Endothelial cell of umbilical vein (primary cell): Measurements from ENCODE around the gene STK24. TPM values are rescaled to one million over a fixed set of nuclear protein-coding genes. Genes with fewer than 3 reads are reported as not detected.

ENCODE experiments used
- BruUV-seq: library from RNA; stranded (reverse); fragments of 400-500 nt; replicated peaks from 2 replicates; lab custom pipeline; 2021; lab: Mats Ljungman, UMichigan
- CTCF ChIA-PET: fragments of 300-600, 350-600 bp; sonication (Branson Sonifier 250); formaldehyde crosslinking; loops from one replicate; lab custom pipeline; 2021; ENCODE audit warnings: antibody characterized with exemption, inconsistent platforms; lab: Charles Lee
- POLR2A ChIA-PET: fragments of 300-600, 350-600 bp; sonication (Branson Sonifier 250); formaldehyde crosslinking; loops from one replicate; lab custom pipeline; 2021; ENCODE audit warnings: antibody characterized with exemption, inconsistent platforms; lab: Charles Lee
- DNase-seq: peaks from one replicate; pipeline ENCODE4 v3.0.0-alpha.2; 2011; ENCODE audit warnings: low read depth, low spot score
- FAIRE-seq: peaks from 2 replicates; lab custom pipeline; 2011; peaks lifted over from hg19 to GRCh38; lab: Jason Lieb, UNC
- H2AFZ ChIP-seq: 2 replicates; pipeline ENCODE4 v1.6.0; 2012; ENCODE audit warnings: low read depth, low read length, control low read depth, inconsistent platforms
- H3K27ac ChIP-seq: 2 replicates; pipeline ENCODE4 v1.5.1; 2011; ENCODE audit warnings: low read depth, mild to moderate bottlenecking, control low read depth, low read length, moderate library complexity; ENCODE audit not compliant: insufficient read depth
- H3K27me3 ChIP-seq, 2 experiments: 2 replicates each; pipeline versions ENCODE4 v1.6.0 to v1.6.1; 2011; ENCODE audit warnings: low read length in 2 of 2, mixed read lengths in 1 of 2; ENCODE audit not compliant: control insufficient read depth in 2 of 2, insufficient read depth in 2 of 2
- H3K36me3 ChIP-seq, 2 experiments: 2 replicates in 1 of 2; 3 replicates in 1 of 2; pipeline ENCODE4 v1.5.1; 2011; ENCODE audit warnings: low read length in 2 of 2, mild to moderate bottlenecking in 1 of 2, moderate library complexity in 1 of 2; ENCODE audit not compliant: control insufficient read depth in 2 of 2, insufficient read depth in 2 of 2; ENCODE audit errors: extremely low read depth in 1 of 2
- H3K4me1 ChIP-seq: 3 replicates; pipeline ENCODE4 v1.5.1; 2011; ENCODE audit warnings: mild to moderate bottlenecking, low read length; ENCODE audit not compliant: control insufficient read depth, insufficient read depth; ENCODE audit errors: extremely low read depth
- H3K4me2 ChIP-seq: 2 replicates; pipeline ENCODE4 v1.6.1; 2011; ENCODE audit warnings: low read length, control low read depth, mixed read lengths; ENCODE audit not compliant: insufficient read depth
- H3K4me3 ChIP-seq, 3 experiments: fragments of 200-600 bp in 1 of 3; sonication (generic), shearing (Covaris generic) in 1 of 3; replicated peaks in 1 of 3; 2 replicates each; pipeline ENCODE4 v1.5.1; 2011 to 2016; ENCODE audit warnings: control low read depth in 3 of 3, low read length in 3 of 3, mild to moderate bottlenecking in 2 of 3, inconsistent platforms in 1 of 3, low read depth in 1 of 3, moderate library complexity in 1 of 3; ENCODE audit not compliant: insufficient read depth in 1 of 3
- H3K79me2 ChIP-seq: 2 replicates; pipeline ENCODE4 v1.6.0; 2012; ENCODE audit warnings: low read length, inconsistent platforms; ENCODE audit not compliant: control insufficient read depth, insufficient read depth
- H3K9ac ChIP-seq: replicated peaks from 2 replicates; pipeline ENCODE3; 2011; ENCODE audit warnings: low read length, control low read depth; ENCODE audit not compliant: insufficient read depth; ENCODE audit errors: extremely low read depth
- H3K9me1 ChIP-seq: replicated peaks from 3 replicates; pipeline ENCODE4 v1.6.0; 2011; ENCODE audit warnings: mild to moderate bottlenecking, low read length; ENCODE audit not compliant: control insufficient read depth, insufficient read depth; ENCODE audit errors: extremely low read depth
- H3K9me3 ChIP-seq: replicated peaks from 2 replicates; pipeline ENCODE4 v1.5.1; 2012; ENCODE audit warnings: low read length, inconsistent platforms; ENCODE audit not compliant: control insufficient read depth, insufficient read depth
- H4K20me1 ChIP-seq: replicated peaks from 2 replicates; pipeline ENCODE3; 2011; ENCODE audit warnings: mild to moderate bottlenecking, low read length; ENCODE audit not compliant: control insufficient read depth, insufficient read depth; ENCODE audit errors: extremely low read depth
- EZH2 ChIP-seq: IDR thresholded peaks from 2 replicates; pipeline ENCODE4 v1.6.1; 2012; ENCODE audit warnings: borderline replicate concordance, low read depth, mild to moderate bottlenecking, moderate library complexity, low read length, inconsistent platforms; ENCODE audit not compliant: severe bottlenecking
- FOS ChIP-seq: IDR thresholded peaks from 2 replicates; pipeline ENCODE4 v1.6.1; 2011; ENCODE audit warnings: mild to moderate bottlenecking, low read length, moderate library complexity, borderline replicate concordance; ENCODE audit not compliant: insufficient read depth
- GATA2 ChIP-seq: IDR thresholded peaks from 2 replicates; pipeline ENCODE4 v1.7.0; 2011; ENCODE audit warnings: low read depth, mild to moderate bottlenecking, moderate library complexity, mixed read lengths, low read length; ENCODE audit not compliant: insufficient read length, insufficient read depth
- JUN ChIP-seq: IDR thresholded peaks from 2 replicates; pipeline ENCODE4 v1.6.1; 2011; ENCODE audit warnings: borderline replicate concordance, low read depth; ENCODE audit not compliant: insufficient read length, insufficient read depth
- MYC ChIP-seq: IDR thresholded peaks from one replicate; pipeline ENCODE4 v1.6.1; 2011; ENCODE audit warnings: mild to moderate bottlenecking, low read depth, low read length
- POLR2A ChIP-seq: IDR thresholded peaks from 2 replicates; pipeline ENCODE4 v1.6.1; 2012; ENCODE audit warnings: low read depth, mild to moderate bottlenecking, control low read depth, low read length
- POLR2AphosphoS5 ChIP-seq: IDR thresholded peaks from 2 replicates; pipeline ENCODE4 v1.6.1; 2012; ENCODE audit warnings: low read depth, mild to moderate bottlenecking, control low read depth, low read length, moderate library complexity; ENCODE audit not compliant: insufficient read depth
- dilution Hi-C: fragments of 300-500 bp; cut with MboI; formaldehyde crosslinking; loops from one replicate; pipeline ENCODE4 v1.15.0; 2019; ENCODE audit warnings: low sequenced_read_pairs; ENCODE audit not compliant: extremely low pct_ligation_motif_present
- intact Hi-C: fragments of 100-400 bp; cut with micrococcal nuclease; formaldehyde crosslinking; loops from one replicate; pipeline ENCODE4 v1.10.0; 2022
- polyA plus RNA-seq, 4 experiments: library from polyadenylated mRNA; depleted of rRNA in 3 of 4; stranded (reverse) in 3 of 4; unstranded in 1 of 4; fragments of >200 nt; gene quantifications; 2 replicates each; pipeline versions ENCODE4 v1.2.1 to v1.2.3, GENCODE V29; 2011 to 2012; ENCODE audit warnings: missing spikeins in 1 of 4
- total RNA-seq: library from RNA; stranded (reverse); gene quantifications from 2 replicates; pipeline ENCODE4 v1.2.3, GENCODE V29; 2021
- TF ChIP-seq, protein P1 (sequence below): IDR thresholded peaks from 2 replicates; pipeline ENCODE4 v1.6.1; 2011; ENCODE audit not compliant: insufficient read depth, insufficient read length
- TF ChIP-seq, protein P2 (sequence below), 2 donors: IDR thresholded peaks; 1 replicate in 1 of 2; 2 replicates in 1 of 2; pipeline ENCODE4 v1.5.1; 2011; ENCODE audit warnings: low read length in 2 of 2, mild to moderate bottlenecking in 2 of 2, moderate library complexity in 2 of 2, control low read depth in 1 of 2, inconsistent platforms in 1 of 2, low read depth in 1 of 2; ENCODE audit not compliant: insufficient read depth in 1 of 2; ENCODE audit errors: extremely low read depth in 1 of 2

STK24 gene
- total and polyA plus RNA-seq, 2 donors (not counting 3 experiments of a cell fraction or from before 2014, with no cell fraction given), result 43.3 to 100 TPM

DNA sequence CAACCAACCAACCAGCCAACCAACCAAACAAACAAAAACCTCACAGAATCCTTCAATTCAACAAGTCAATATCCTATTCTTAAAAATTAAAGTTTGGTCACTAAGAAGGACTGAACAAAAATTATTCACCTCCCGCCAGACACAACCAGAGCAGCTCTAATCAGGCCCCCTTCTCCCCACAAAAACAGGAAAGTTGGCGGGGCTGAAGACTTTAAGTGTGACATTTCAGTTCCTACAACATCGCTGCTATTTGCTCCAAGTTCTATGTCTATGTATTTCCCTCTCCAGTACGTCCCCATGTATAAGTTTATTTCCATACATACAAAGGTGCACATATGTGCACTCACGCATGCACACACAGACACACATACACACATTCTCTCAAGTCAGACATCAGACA lies 32.8 kb upstream of the STK24 start:
- no peaks in the 10 kb centered on the region for H3K9me1 ChIP-seq
- no peak overlapping the region for H3K4me2 ChIP-seq
- ChIA-PET POLR2A (no interaction called here), CTCF (no interaction called here)
- H3K27me3 ChIP-seq, result peaks cover 8 to 11% of the 10 kb centered on the region in 2 experiments
- no peaks in the 10 kb centered on the region for H3K36me3 ChIP-seq
- no peaks in the 10 kb centered on the region for H3K9me3 ChIP-seq
- dilution Hi-C loops, result no loop called here
- DNase-seq, result no peak
- no peaks in the 10 kb centered on the region for H3K4me1 ChIP-seq
- intact Hi-C loops, result no loop called here
- no peak overlapping the region for H3K4me3 ChIP-seq
- no peaks in the 10 kb centered on the region for H3K79me2 ChIP-seq
- H2AFZ ChIP-seq, result no peak overlapping the region
- H4K20me1 ChIP-seq, result no peaks in the 10 kb centered on the region
- TF ChIP-seq, protein P1, sequence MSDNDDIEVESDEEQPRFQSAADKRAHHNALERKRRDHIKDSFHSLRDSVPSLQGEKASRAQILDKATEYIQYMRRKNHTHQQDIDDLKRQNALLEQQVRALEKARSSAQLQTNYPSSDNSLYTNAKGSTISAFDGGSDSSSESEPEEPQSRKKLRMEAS, result no peak
- TF ChIP-seq, protein P2, sequence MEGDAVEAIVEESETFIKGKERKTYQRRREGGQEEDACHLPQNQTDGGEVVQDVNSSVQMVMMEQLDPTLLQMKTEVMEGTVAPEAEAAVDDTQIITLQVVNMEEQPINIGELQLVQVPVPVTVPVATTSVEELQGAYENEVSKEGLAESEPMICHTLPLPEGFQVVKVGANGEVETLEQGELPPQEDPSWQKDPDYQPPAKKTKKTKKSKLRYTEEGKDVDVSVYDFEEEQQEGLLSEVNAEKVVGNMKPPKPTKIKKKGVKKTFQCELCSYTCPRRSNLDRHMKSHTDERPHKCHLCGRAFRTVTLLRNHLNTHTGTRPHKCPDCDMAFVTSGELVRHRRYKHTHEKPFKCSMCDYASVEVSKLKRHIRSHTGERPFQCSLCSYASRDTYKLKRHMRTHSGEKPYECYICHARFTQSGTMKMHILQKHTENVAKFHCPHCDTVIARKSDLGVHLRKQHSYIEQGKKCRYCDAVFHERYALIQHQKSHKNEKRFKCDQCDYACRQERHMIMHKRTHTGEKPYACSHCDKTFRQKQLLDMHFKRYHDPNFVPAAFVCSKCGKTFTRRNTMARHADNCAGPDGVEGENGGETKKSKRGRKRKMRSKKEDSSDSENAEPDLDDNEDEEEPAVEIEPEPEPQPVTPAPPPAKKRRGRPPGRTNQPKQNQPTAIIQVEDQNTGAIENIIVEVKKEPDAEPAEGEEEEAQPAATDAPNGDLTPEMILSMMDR (IDR thresholded peaks at IDR 0.05; ENCODE audit: extremely low read depth in 1 of 2, insufficient read depth in 1 of 2, low read depth in 1 of 2, low read length in 2 of 2), result no peak
- TF ChIP-seq MYC, result no peak
- no peak overlapping the region for H3K27ac ChIP-seq
- no TSS peak for BruUV-seq
- H3K9ac ChIP-seq, result no peak overlapping the region
- FAIRE-seq, result no peak

DNA sequence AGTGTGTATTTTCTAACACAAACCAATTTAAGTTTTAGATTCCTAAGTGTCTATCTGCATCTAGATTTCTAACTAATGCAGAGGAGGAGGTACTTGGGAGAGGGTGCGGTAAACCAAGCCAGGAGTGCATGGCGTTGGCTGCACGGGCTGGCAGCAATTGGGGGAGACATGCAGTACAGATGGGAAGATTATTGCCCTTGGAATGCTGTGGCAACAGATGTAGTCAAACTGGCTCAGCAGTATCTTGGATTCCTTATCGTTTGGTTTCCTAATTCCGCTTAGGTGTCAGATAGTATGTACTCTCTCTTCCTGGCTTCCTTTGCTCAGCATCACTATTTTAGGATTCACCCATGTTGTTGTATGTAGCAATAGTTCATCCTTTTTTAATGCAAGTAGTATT lies 29.4 kb upstream of the STK24 start:
- no peaks in the 10 kb centered on the region for H3K79me2 ChIP-seq
- FAIRE-seq (no peak), DNase-seq (no peak)
- no peaks in the 10 kb centered on the region for H3K36me3 ChIP-seq
- H3K9ac ChIP-seq, result no peak overlapping the region
- H3K4me3 ChIP-seq, result no peak overlapping the region
- no peaks in the 10 kb centered on the region for H4K20me1 ChIP-seq
- H3K4me2 ChIP-seq, result no peak overlapping the region
- no TSS peak for BruUV-seq
- peaks cover 0 to 5% of the 10 kb centered on the region in 2 experiments for H3K27me3 ChIP-seq
- no peak overlapping the region for H3K27ac ChIP-seq
- H3K9me3 ChIP-seq, result no peaks in the 10 kb centered on the region
- H3K9me1 ChIP-seq, result no peaks in the 10 kb centered on the region
- intact Hi-C loops (no loop called here), dilution Hi-C loops (no loop called here)
- no peak overlapping the region for H2AFZ ChIP-seq
- TF ChIP-seq FOS (no peak), GATA2 (no peak), POLR2AphosphoS5 (no peak), POLR2A (no peak), EZH2 (no peak), JUN (no peak), MYC (no peak)
- TF ChIP-seq, protein P2 (IDR thresholded peaks at IDR 0.05; ENCODE audit: extremely low read depth in 1 of 2, insufficient read depth in 1 of 2, low read depth in 1 of 2, low read length in 2 of 2), result no peak
- TF ChIP-seq, protein P1, result no peak
- CTCF ChIA-PET, result no interaction called here
- no peaks in the 10 kb centered on the region for H3K4me1 ChIP-seq
- POLR2A ChIA-PET, result no interaction called here
